Measurements from ENCODE around the gene AKT2. TPM values are rescaled to one million over a fixed set of nuclear protein-coding genes. Genes with fewer than 3 reads are reported as not detected.

The AKT2 gene
- total and polyA plus RNA-seq, 5 donors, result 94.9 to 131 (median 124) TPM

GRCh38 chr19:40193587-40193849 lies 91.6 kb downstream of the AKT2 start:
- ATAC-seq (no peak), DNase-seq (no peak)
- WGBS, result 82% methylated on average over 3 of the region's 3 CpGs
- intact Hi-C loops (cut with DNase I), result no loop called here
- H3K4me3 ChIP-seq (ENCODE audit: low read length), result no peak overlapping the region
- H3K9me3 ChIP-seq (ENCODE audit: control insufficient read depth, low read length), result no peaks in the 10 kb centered on the region
- no peaks in the 10 kb centered on the region for H3K27me3 ChIP-seq (ENCODE audit: control insufficient read depth, insufficient read depth)
- peaks cover 8% of the 10 kb centered on the region for H3K4me1 ChIP-seq (ENCODE audit: control insufficient read depth, insufficient read depth, low read length)
- H3K27ac ChIP-seq (ENCODE audit: low read length), result no peak overlapping the region

GRCh38 chr19:40192758-40193586 lies 92.2 kb downstream of the AKT2 start:
- ATAC-seq (no peak), DNase-seq (no peak)
- no peaks in the 10 kb centered on the region for H3K27me3 ChIP-seq (ENCODE audit: control insufficient read depth, insufficient read depth)
- peaks cover 8% of the 10 kb centered on the region for H3K4me1 ChIP-seq (ENCODE audit: control insufficient read depth, insufficient read depth, low read length)
- 73% methylated on average over 5 of the region's 5 CpGs for WGBS
- no peak overlapping the region for H3K27ac ChIP-seq (ENCODE audit: low read length)
- H3K9me3 ChIP-seq (ENCODE audit: control insufficient read depth, low read length), result no peaks in the 10 kb centered on the region
- intact Hi-C loops (cut with DNase I), result no loop called here
- no peak overlapping the region for H3K4me3 ChIP-seq (ENCODE audit: low read length)

- Histone ChIP-seq H3K9me3 (ENCODE audit: control insufficient read depth, low read length) (no peaks in the 10 kb centered on the region), H3K4me1 (ENCODE audit: control insufficient read depth, insufficient read depth, low read length) (peaks cover 8% of the 10 kb centered on the region), H3K27ac (ENCODE audit: low read length) (no peak overlapping the region), H3K4me3 (ENCODE audit: low read length) (peak overlapping the region; percentile 68), H3K27me3 (ENCODE audit: control insufficient read depth, insufficient read depth) (no peaks in the 10 kb centered on the region)
- intact Hi-C loops (cut with DNase I), result no loop called here
- WGBS, result 16% methylated on average over 62 of the region's 62 CpGs
- DNase-seq (peak; percentile 42 to 78 (median 72)), ATAC-seq (peak; percentile 25 to 30)
These were observed 93.1 kb downstream of the AKT2 start for GRCh38 chr19:40191836-40192646.

GRCh38 chr19:40190891-40191835 lies 94.0 kb downstream of the AKT2 start, which contains the start of gene MAP3K10:
TSS of gene MAP3K10 (plus strand) at chr19:40191426. CDS start at chr19:40192032, 606 bp downstream.
- Histone ChIP-seq H3K9me3 (ENCODE audit: control insufficient read depth, low read length) (no peaks in the 10 kb centered on the region), H3K4me1 (ENCODE audit: control insufficient read depth, insufficient read depth, low read length) (peaks cover 8% of the 10 kb centered on the region), H3K4me3 (ENCODE audit: low read length) (peak within 1 kb of the TSS; percentile 68), H3K27me3 (ENCODE audit: control insufficient read depth, insufficient read depth) (no peaks in the 10 kb centered on the region), H3K27ac (ENCODE audit: low read length) (peak within 1 kb of the TSS; percentile 88)
- DNase-seq (peak; percentile 84 to 92 (median 90)), ATAC-seq (peak; percentile 96 to 97)
- intact Hi-C loops (cut with DNase I), result no loop called here
- whole genome bisulfite sequencing, result under 1% methylated on average over 116 of the region's 116 CpGs

GRCh38 chr19:40184273-40184672 lies 100.9 kb downstream of the AKT2 start:
- H3K27me3 ChIP-seq (ENCODE audit: control insufficient read depth, insufficient read depth), result no peaks in the 10 kb centered on the region
- no peak overlapping the region for H3K27ac ChIP-seq (ENCODE audit: low read length)
- DNase-seq (no peak), ATAC-seq (no peak)
- H3K9me3 ChIP-seq (ENCODE audit: control insufficient read depth, low read length), result no peaks in the 10 kb centered on the region
- H3K4me3 ChIP-seq (ENCODE audit: low read length), result no peak overlapping the region
- no peaks in the 10 kb centered on the region for H3K4me1 ChIP-seq (ENCODE audit: control insufficient read depth, insufficient read depth, low read length)
- WGBS, result 86% methylated on average over 1 of the region's 1 CpG
- intact Hi-C loops (cut with DNase I), result no loop called here

Small RNAs within 50 kb of the gene (microRNA-seq; reads per million reads assigned to microRNA genes)
- 16.4 to 19.8 reads per million in 2 donors for gene MIR641

Other genes starting within 250 kb of the AKT2 start
- 10 to 100 TPM; 29.5 to 35.2 (median 30.9) TPM for gene ZNF780B, start 229.1 kb downstream of the AKT2 start, total RNA-seq
- gene ZNF780B, start 229.1 kb downstream of the AKT2 start, polyA plus RNA-seq, result 15.3 TPM
- 10 to 100 TPM; 12.1 to 18.5 (median 13.8) TPM for gene ZNF780A, start 194.4 kb downstream of the AKT2 start, total RNA-seq
- 10.2 TPM for gene ZNF780A, start 194.4 kb downstream of the AKT2 start, polyA plus RNA-seq
- gene MAP3K10, start 93.9 kb downstream of the AKT2 start, total RNA-seq, result 10 to 100 TPM; 16.9 to 22.6 (median 20.2) TPM
- 25.3 TPM for gene MAP3K10, start 93.9 kb downstream of the AKT2 start, polyA plus RNA-seq
- gene TTC9B, start 67.0 kb downstream of the AKT2 start, total RNA-seq, result not detected
- 0.11 TPM for gene TTC9B, start 67.0 kb downstream of the AKT2 start, polyA plus RNA-seq
- gene CCNP, start 58.7 kb downstream of the AKT2 start, total RNA-seq, result under 1 TPM; 0.23 to 0.41 (median 0.30) TPM
- 0.25 TPM for gene CCNP, start 58.7 kb downstream of the AKT2 start, polyA plus RNA-seq
- gene C19orf47, start 63.1 kb upstream of the AKT2 start, total RNA-seq, result 100 to 1,000 TPM; 116 to 170 (median 144) TPM
- gene C19orf47, start 63.1 kb upstream of the AKT2 start, polyA plus RNA-seq, result 194 TPM
- gene PLD3, start 63.4 kb upstream of the AKT2 start, total RNA-seq, result 100 to 1,000 TPM; 197 to 235 (median 223) TPM
- 180 TPM for gene PLD3, start 63.4 kb upstream of the AKT2 start, polyA plus RNA-seq
- gene HIPK4, start 104.8 kb upstream of the AKT2 start, total RNA-seq, result under 1 TPM in 1 of 4 donors, not detected in 3; 0.11 TPM
- 0.05 TPM for gene HIPK4, start 104.8 kb upstream of the AKT2 start, polyA plus RNA-seq
- gene PRX, start 128.0 kb upstream of the AKT2 start, total RNA-seq, result 1 to 10 TPM; 3.2 to 7.1 (median 4.8) TPM
- 5.7 TPM for gene PRX, start 128.0 kb upstream of the AKT2 start, polyA plus RNA-seq
- gene SERTAD1, start 140.6 kb upstream of the AKT2 start, total RNA-seq, result 10 to 100 TPM in 2 of 4 donors, 1 to 10 TPM in 2; 8.9 to 14.4 (median 9.7) TPM
- gene SERTAD1, start 140.6 kb upstream of the AKT2 start, polyA plus RNA-seq, result 18.4 TPM
- gene SERTAD3, start 159.0 kb upstream of the AKT2 start, total RNA-seq, result 10 to 100 TPM; 31.5 to 48.2 (median 36.9) TPM
- gene SERTAD3, start 159.0 kb upstream of the AKT2 start, polyA plus RNA-seq, result 36.2 TPM
- 100 to 1,000 TPM in 1 of 4 donors, 10 to 100 TPM in 3; 72.0 to 102 (median 86.2) TPM for gene BLVRB, start 180.4 kb upstream of the AKT2 start, total RNA-seq
- 109 TPM for gene BLVRB, start 180.4 kb upstream of the AKT2 start, polyA plus RNA-seq
- gene SPTBN4, start 181.7 kb upstream of the AKT2 start, total RNA-seq, result 1 to 10 TPM; 3.2 to 6.4 (median 5.5) TPM
- 4.3 TPM for gene SPTBN4, start 181.7 kb upstream of the AKT2 start, polyA plus RNA-seq